Measurements from ENCODE around the gene CGB1. TPM values are rescaled to one million over a fixed set of nuclear protein-coding genes. Genes with fewer than 3 reads are reported as not detected.

CGB1 gene
- total and polyA plus RNA-seq, 2 of the 13 experiments (the other 11 are each of a cell fraction or from before 2014, with no cell fraction given) = not detected

DNA sequence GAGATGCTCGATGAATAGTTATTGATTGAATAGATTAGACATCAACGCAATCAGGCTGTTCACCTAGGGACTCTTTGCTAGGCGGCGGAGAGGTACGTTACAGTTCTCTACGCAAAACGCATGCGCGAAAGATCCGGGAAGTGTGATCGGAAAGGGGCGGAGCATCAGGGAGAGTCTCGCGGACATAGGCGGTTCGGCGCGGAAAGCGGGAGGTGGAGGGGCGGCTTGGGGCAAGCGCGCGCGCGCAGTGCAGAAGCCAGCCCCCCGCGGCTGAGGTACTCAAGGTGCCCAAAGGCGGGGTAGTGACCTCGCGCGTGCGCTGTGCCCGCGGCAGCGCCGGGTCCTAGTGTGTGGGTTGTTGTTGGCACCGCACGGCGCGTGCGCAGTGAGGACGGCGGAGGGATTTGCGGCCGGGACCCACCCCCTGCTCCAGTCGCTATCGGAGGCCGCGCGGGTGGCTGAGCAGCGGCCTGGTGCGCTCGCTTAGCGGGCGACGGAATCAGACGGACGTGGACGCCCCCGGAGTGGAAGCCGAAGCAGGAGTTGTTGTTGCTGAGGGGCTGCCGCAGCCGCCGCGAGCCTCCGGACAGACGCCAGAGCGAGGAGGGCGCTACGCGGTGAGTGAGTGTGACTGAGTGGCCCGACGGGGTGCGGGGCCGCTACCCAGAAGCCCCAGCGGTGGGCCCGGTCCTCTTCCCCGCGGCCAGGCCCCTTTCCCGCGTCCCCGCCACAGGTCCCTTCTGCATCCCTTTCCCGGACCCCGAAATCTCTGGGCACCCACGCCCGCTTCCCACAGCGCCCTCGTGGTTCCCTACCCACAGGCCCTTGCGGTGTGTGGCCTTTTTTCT, 48.5 kb upstream of the CGB1 start, which contains the start of gene SNRNP70 (continued):
- TF ChIP-seq, protein P1, sequence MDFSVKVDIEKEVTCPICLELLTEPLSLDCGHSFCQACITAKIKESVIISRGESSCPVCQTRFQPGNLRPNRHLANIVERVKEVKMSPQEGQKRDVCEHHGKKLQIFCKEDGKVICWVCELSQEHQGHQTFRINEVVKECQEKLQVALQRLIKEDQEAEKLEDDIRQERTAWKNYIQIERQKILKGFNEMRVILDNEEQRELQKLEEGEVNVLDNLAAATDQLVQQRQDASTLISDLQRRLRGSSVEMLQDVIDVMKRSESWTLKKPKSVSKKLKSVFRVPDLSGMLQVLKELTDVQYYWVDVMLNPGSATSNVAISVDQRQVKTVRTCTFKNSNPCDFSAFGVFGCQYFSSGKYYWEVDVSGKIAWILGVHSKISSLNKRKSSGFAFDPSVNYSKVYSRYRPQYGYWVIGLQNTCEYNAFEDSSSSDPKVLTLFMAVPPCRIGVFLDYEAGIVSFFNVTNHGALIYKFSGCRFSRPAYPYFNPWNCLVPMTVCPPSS (IDR thresholded peaks at IDR 0.05) = no peak
- TF ChIP-seq CBX1 (IDR thresholded peaks at IDR 0.05; ENCODE audit: low read depth) (peak; percentile 65), MTF2 (CRISPR knock-in tag; IDR thresholded peaks at IDR 0.05; ENCODE audit: borderline replicate concordance) (no peak), ZNF432 (CRISPR knock-in tag; IDR thresholded peaks at IDR 0.05; ENCODE audit: borderline replicate concordance) (peak; percentile 87; the same call in 1 of the 2 replicates), ZNF20 (CRISPR knock-in tag; IDR thresholded peaks at IDR 0.05) (no peak), ZNF224 (CRISPR knock-in tag; IDR thresholded peaks at IDR 0.05) (0 out of 2 replicates have a peak, but pooled peaks have one; percentile 53), RBM22 (optimal IDR thresholded peaks at IDR 0.05; ENCODE audit: low read length) (no peak), ZFP41 (CRISPR knock-in tag; IDR thresholded peaks at IDR 0.05; ENCODE audit: borderline replicate concordance) (no peak), NCOA1 (CRISPR knock-in tag; IDR thresholded peaks at IDR 0.05) (peak; percentile 70; the same call in 1 of the 2 replicates), AGO1 (IDR thresholded peaks at IDR 0.05; ENCODE audit: low read depth, low read length, poor library complexity, severe bottlenecking) (peak; percentile 53), ETV6 (CRISPR knock-in tag; conservative IDR thresholded peaks at IDR 0.05) (peak; percentile 70; the same call in 1 of the 2 replicates), ZNF891 (CRISPR knock-in tag; IDR thresholded peaks at IDR 0.05) (peak; percentile 52; the same call in 1 of the 2 replicates), HOXA7 (CRISPR knock-in tag; IDR thresholded peaks at IDR 0.05) (no peak), SMARCC2 (IDR thresholded peaks at IDR 0.05) (no peak), ZFX (CRISPR knock-in tag; IDR thresholded peaks at IDR 0.05; ENCODE audit: low read depth) (peak; percentile 100), ZFY (CRISPR knock-in tag; IDR thresholded peaks at IDR 0.05) (peak; percentile 99), SNRNP70 (IDR thresholded peaks at IDR 0.05; ENCODE audit: low read depth, low read length) (no peak), MEIS2 (CRISPR knock-in tag; IDR thresholded peaks at IDR 0.05) (peak; percentile 80), NFIB (CRISPR knock-in tag; IDR thresholded peaks at IDR 0.05; ENCODE audit: borderline replicate concordance) (no peak), ZNF556 (CRISPR knock-in tag; IDR thresholded peaks at IDR 0.05; ENCODE audit: borderline replicate concordance) (peak; percentile 50; the same call in 1 of the 2 replicates), ZNF17 (CRISPR knock-in tag; IDR thresholded peaks at IDR 0.05) (no peak), ZEB1 (IDR thresholded peaks at IDR 0.05; ENCODE audit: insufficient replicate concordance, low read depth) (no peak), ISL2 (CRISPR knock-in tag; IDR thresholded peaks at IDR 0.05) (peak; percentile 72), ZNF839 (CRISPR knock-in tag; IDR thresholded peaks at IDR 0.05; ENCODE audit: borderline replicate concordance) (no peak)
- TF ChIP-seq, protein P2, sequence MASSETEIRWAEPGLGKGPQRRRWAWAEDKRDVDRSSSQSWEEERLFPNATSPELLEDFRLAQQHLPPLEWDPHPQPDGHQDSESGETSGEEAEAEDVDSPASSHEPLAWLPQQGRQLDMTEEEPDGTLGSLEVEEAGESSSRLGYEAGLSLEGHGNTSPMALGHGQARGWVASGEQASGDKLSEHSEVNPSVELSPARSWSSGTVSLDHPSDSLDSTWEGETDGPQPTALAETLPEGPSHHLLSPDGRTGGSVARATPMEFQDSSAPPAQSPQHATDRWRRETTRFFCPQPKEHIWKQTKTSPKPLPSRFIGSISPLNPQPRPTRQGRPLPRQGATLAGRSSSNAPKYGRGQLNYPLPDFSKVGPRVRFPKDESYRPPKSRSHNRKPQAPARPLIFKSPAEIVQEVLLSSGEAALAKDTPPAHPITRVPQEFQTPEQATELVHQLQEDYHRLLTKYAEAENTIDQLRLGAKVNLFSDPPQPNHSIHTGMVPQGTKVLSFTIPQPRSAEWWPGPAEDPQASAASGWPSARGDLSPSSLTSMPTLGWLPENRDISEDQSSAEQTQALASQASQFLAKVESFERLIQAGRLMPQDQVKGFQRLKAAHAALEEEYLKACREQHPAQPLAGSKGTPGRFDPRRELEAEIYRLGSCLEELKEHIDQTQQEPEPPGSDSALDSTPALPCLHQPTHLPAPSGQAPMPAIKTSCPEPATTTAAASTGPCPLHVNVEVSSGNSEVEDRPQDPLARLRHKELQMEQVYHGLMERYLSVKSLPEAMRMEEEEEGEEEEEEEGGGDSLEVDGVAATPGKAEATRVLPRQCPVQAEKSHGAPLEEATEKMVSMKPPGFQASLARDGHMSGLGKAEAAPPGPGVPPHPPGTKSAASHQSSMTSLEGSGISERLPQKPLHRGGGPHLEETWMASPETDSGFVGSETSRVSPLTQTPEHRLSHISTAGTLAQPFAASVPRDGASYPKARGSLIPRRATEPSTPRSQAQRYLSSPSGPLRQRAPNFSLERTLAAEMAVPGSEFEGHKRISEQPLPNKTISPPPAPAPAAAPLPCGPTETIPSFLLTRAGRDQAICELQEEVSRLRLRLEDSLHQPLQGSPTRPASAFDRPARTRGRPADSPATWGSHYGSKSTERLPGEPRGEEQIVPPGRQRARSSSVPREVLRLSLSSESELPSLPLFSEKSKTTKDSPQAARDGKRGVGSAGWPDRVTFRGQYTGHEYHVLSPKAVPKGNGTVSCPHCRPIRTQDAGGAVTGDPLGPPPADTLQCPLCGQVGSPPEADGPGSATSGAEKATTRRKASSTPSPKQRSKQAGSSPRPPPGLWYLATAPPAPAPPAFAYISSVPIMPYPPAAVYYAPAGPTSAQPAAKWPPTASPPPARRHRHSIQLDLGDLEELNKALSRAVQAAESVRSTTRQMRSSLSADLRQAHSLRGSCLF (CRISPR knock-in tag; IDR thresholded peaks at IDR 0.05; ENCODE audit: borderline replicate concordance) = no peak
